ENCODE measurements around the gene CLASP2. TPM values are rescaled to one million over a fixed set of nuclear protein-coding genes. Genes with fewer than 3 reads are reported as not detected.

Gene CLASP2
- total and polyA plus RNA-seq, 2 experiments from 2014 or later = 38.7 to 112 TPM

- no peak overlapping the region for H3K4me3 ChIP-seq
- no peak for TF ChIP-seq CTCF (IDR thresholded peaks at IDR 0.05; ENCODE audit: low read depth, low read length)
- no peaks in the 10 kb centered on the region for H3K9me3 ChIP-seq (ENCODE audit: low read depth)
- no peaks in the 10 kb centered on the region for H3K27me3 ChIP-seq
- peak in 1 of 2 donors; percentile 3 for DNase-seq (ENCODE audit: low read depth in 1 of 2, low spot score in 1 of 2)
- peaks cover 7% of the 10 kb centered on the region for H3K4me1 ChIP-seq (ENCODE audit: low read depth)
- H3K36me3 ChIP-seq = peaks cover 12% of the 10 kb centered on the region
- peak overlapping the region; percentile 50 for H3K27ac ChIP-seq
These were observed 196.3 kb downstream of the CLASP2 start for GRCh38 chr3:33521736-33522135.

- no peak for TF ChIP-seq CTCF (IDR thresholded peaks at IDR 0.05; ENCODE audit: low read depth, low read length)
- DNase-seq (ENCODE audit: low read depth in 1 of 2, low spot score in 1 of 2) = no peak
- Histone ChIP-seq H3K36me3 (peaks cover 36% of the 10 kb centered on the region), H3K27ac (no peak overlapping the region), H3K4me3 (no peak overlapping the region), H3K27me3 (no peaks in the 10 kb centered on the region), H3K4me1 (ENCODE audit: low read depth) (no peaks in the 10 kb centered on the region), H3K9me3 (ENCODE audit: low read depth) (no peaks in the 10 kb centered on the region)
These were observed 204.7 kb downstream of the CLASP2 start for GRCh38 chr3:33513262-33513863.

DNA sequence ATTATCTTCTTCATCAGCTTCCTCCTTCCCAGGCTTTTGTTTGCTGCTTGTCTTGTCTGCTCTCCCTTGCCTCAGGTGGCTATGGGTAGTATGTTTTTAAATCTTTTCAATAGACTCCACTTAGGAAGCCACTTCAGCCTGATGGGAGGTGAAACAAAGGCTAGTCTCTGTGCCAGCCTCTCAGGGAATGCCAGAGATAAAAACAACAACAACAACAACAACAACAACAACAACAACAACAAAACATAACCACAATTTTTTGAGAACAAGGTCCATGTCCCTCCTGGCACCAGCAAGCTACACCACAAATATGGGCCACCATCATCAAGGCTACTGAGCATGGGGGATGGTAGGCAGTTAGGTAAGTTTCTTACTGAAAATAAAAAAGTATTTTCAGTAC is 213.0 kb downstream of the CLASP2 start:
- Histone ChIP-seq H3K4me1 (ENCODE audit: low read depth) (no peaks in the 10 kb centered on the region), H3K27ac (no peak overlapping the region), H3K27me3 (no peaks in the 10 kb centered on the region), H3K36me3 (peaks cover 23% of the 10 kb centered on the region), H3K9me3 (ENCODE audit: low read depth) (no peaks in the 10 kb centered on the region), H3K4me3 (no peak overlapping the region)
- no peak for TF ChIP-seq CTCF (IDR thresholded peaks at IDR 0.05; ENCODE audit: low read depth, low read length)
- no peak for DNase-seq (ENCODE audit: low read depth in 1 of 2, low spot score in 1 of 2)

GRCh38 chr3:33496449-33496848 is 221.6 kb downstream of the CLASP2 start:
- Histone ChIP-seq H3K36me3 (peaks cover 16% of the 10 kb centered on the region), H3K27ac (no peak overlapping the region), H3K9me3 (ENCODE audit: low read depth) (no peaks in the 10 kb centered on the region), H3K27me3 (no peaks in the 10 kb centered on the region), H3K4me1 (ENCODE audit: low read depth) (no peaks in the 10 kb centered on the region), H3K4me3 (no peak overlapping the region)
- DNase-seq (ENCODE audit: low read depth in 1 of 2, low spot score in 1 of 2) = no peak
- no peak for TF ChIP-seq CTCF (IDR thresholded peaks at IDR 0.05; ENCODE audit: low read depth, low read length)

GRCh38 chr3:33491721-33492120 is 226.3 kb downstream of the CLASP2 start:
- H3K4me3 ChIP-seq = no peak overlapping the region
- H3K36me3 ChIP-seq = no peaks in the 10 kb centered on the region
- H3K27ac ChIP-seq = no peak overlapping the region
- no peak for TF ChIP-seq CTCF (IDR thresholded peaks at IDR 0.05; ENCODE audit: low read depth, low read length)
- H3K9me3 ChIP-seq (ENCODE audit: low read depth) = no peaks in the 10 kb centered on the region
- H3K4me1 ChIP-seq (ENCODE audit: low read depth) = peaks cover 7% of the 10 kb centered on the region
- no peak for DNase-seq (ENCODE audit: low read depth in 1 of 2, low spot score in 1 of 2)
- no peaks in the 10 kb centered on the region for H3K27me3 ChIP-seq
